ENCODE data around the gene MTCL1. TPM values are rescaled to one million over a fixed set of nuclear protein-coding genes. Genes with fewer than 3 reads are reported as not detected.

The MTCL1 gene
- total RNA-seq, 1 experiment from 2014 or later: 22.7 TPM

GRCh38 chr18:8757396-8757997 lies 52.1 kb downstream of the MTCL1 start:
- no peaks in the 10 kb centered on the region for H3K27me3 ChIP-seq (ENCODE audit: insufficient read depth, low read length)
- TF ChIP-seq EGR1 (IDR thresholded peaks at IDR 0.05; ENCODE audit: low read depth): no peak
- TF ChIP-seq POLR2AphosphoS5 (IDR thresholded peaks at IDR 0.05; ENCODE audit: low read depth, low read length): no peak
- H4K20me1 ChIP-seq (ENCODE audit: insufficient read depth): no peaks in the 10 kb centered on the region
- H3K36me3 ChIP-seq (ENCODE audit: control insufficient read depth in 1 of 2, insufficient read depth in 2 of 2, low read length in 2 of 2): peaks cover 0 to 18% of the 10 kb centered on the region in 2 experiments; a peak in 3 of 4 replicates
- CTCF ChIA-PET: no interaction called here
- no peak overlapping the region for H3K9ac ChIP-seq (ENCODE audit: low read length)
- H3K9me2 ChIP-seq (ENCODE audit: insufficient read depth): no peaks in the 10 kb centered on the region
- no peaks in the 10 kb centered on the region for H3K9me3 ChIP-seq (ENCODE audit: control insufficient read depth in 1 of 2, insufficient read depth in 1 of 2, low read depth in 1 of 2, low read length in 2 of 2)
- no peak overlapping the region for H3K4me3 ChIP-seq (replicated peaks in 1 of 2; ENCODE audit: low read depth in 1 of 2, low read length in 2 of 2)
- H3K27ac ChIP-seq (ENCODE audit: low read depth, low read length): no peak overlapping the region
- H3K79me2 ChIP-seq (ENCODE audit: insufficient read depth, low read length): peaks cover 4% of the 10 kb centered on the region; the same call in 1 of the 2 replicates
- RAD21 ChIA-PET (ENCODE audit: low non-redundant PET in 1 of 2, low total read pairs in 2 of 2, uncharacterized antibody in 2 of 2, unreplicated experiment in 2 of 2): no interaction called here
- no peaks in the 10 kb centered on the region for H3K4me1 ChIP-seq (ENCODE audit: control insufficient read depth in 1 of 2, insufficient read depth in 2 of 2, low read length in 2 of 2)
- no peak overlapping the region for H2AFZ ChIP-seq (ENCODE audit: low read depth, low read length, poor library complexity, severe bottlenecking)
- no TSS peak for BruUV-seq (replicated peaks)
- POLR2A ChIA-PET: no interaction called here
- DNase-seq (ENCODE audit: low read depth, low spot score): no peak
- no peak overlapping the region for H3K4me2 ChIP-seq (ENCODE audit: low read length)
- intact Hi-C loops (cut with micrococcal nuclease): no loop called here
- no peak for ATAC-seq

- TF ChIP-seq MAX (IDR thresholded peaks at IDR 0.05) (no peak), SRF (IDR thresholded peaks at IDR 0.05; ENCODE audit: low read depth) (no peak), ATF3 (IDR thresholded peaks at IDR 0.05) (no peak)
- Histone ChIP-seq H3K4me2 (ENCODE audit: low read length) (no peak overlapping the region), H4K20me1 (ENCODE audit: insufficient read depth) (no peaks in the 10 kb centered on the region), H3K4me3 (replicated peaks in 1 of 2; ENCODE audit: low read depth in 1 of 2, low read length in 2 of 2) (no peak overlapping the region), H3K79me2 (ENCODE audit: insufficient read depth, low read length) (peaks cover 4% of the 10 kb centered on the region; the same call in 1 of the 2 replicates), H3K9ac (ENCODE audit: low read length) (no peak overlapping the region), H3K9me2 (ENCODE audit: insufficient read depth) (no peaks in the 10 kb centered on the region), H3K27ac (ENCODE audit: low read depth, low read length) (no peak overlapping the region), H3K4me1 (ENCODE audit: control insufficient read depth in 1 of 2, insufficient read depth in 2 of 2, low read length in 2 of 2) (no peaks in the 10 kb centered on the region), H2AFZ (ENCODE audit: low read depth, low read length, poor library complexity, severe bottlenecking) (no peak overlapping the region), H3K9me3 (ENCODE audit: control insufficient read depth in 1 of 2, insufficient read depth in 1 of 2, low read depth in 1 of 2, low read length in 2 of 2) (no peaks in the 10 kb centered on the region), H3K27me3 (ENCODE audit: insufficient read depth, low read length) (no peaks in the 10 kb centered on the region), H3K36me3 (ENCODE audit: control insufficient read depth in 1 of 2, insufficient read depth in 2 of 2, low read length in 2 of 2) (peaks cover 3 to 18% of the 10 kb centered on the region in 2 experiments; a peak in 3 of 4 replicates)
- intact Hi-C loops (cut with micrococcal nuclease): no loop called here
- ChIA-PET RAD21 (ENCODE audit: low non-redundant PET in 1 of 2, low total read pairs in 2 of 2, uncharacterized antibody in 2 of 2, unreplicated experiment in 2 of 2) (no interaction called here), CTCF (no interaction called here), POLR2A (no interaction called here)
- DNase-seq (ENCODE audit: low read depth, low spot score): no peak
- no TSS peak for BruUV-seq (replicated peaks)
- no peak for ATAC-seq
These were observed 53.1 kb downstream of the MTCL1 start for GRCh38 chr18:8758466-8758865.

Data from HCT116 (cell line).